ENCODE results near the gene CACNA1S.

CACNA1S gene

DNA sequence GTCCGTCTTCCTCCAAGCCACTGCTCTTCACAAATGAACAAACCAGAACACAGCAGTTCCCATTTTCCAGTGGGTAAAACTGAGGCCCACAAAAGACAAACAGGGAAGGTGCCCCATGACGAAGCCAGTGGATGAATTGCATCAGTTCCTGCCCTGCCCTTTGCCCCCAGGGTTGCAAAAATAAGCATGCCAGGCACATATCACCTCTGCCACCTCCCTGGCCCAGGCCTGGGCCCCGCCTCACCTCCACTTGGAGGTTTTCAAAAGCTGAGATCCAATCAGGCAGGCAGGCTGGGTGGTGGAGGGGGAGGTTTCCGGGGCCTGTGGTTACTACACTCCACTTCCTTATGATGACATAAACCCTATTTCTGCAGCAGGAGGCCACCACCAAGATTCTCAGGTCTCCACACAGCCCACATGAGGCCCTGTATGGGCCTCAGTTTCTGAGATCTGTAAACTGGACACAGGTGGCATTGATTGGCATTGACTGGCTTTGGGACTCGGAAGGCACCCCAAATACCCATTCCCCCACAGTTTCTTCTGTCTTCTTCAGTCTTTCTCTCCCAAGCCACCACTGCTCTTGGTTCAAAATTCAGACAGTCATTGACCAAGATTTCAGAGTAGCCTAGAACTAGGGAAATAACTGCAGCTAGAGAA lies 92.8 kb downstream of the CACNA1S start:
- TF ChIP-seq EGR1 (IDR thresholded peaks at IDR 0.05) = no peak
- no peak for TF ChIP-seq EP300 (IDR thresholded peaks at IDR 0.05; ENCODE audit: borderline replicate concordance)
- TF ChIP-seq ZBTB7A (IDR thresholded peaks at IDR 0.05; ENCODE audit: low read depth) = no peak
- no peak for TF ChIP-seq YY1 (IDR thresholded peaks at IDR 0.05; ENCODE audit: low read depth)
- TF ChIP-seq TEAD4 (IDR thresholded peaks at IDR 0.05) = no peak
- peak; percentile 32; the same call in 1 of the 2 replicates for TF ChIP-seq CEBPB (IDR thresholded peaks at IDR 0.05)
- TF ChIP-seq, protein P1, sequence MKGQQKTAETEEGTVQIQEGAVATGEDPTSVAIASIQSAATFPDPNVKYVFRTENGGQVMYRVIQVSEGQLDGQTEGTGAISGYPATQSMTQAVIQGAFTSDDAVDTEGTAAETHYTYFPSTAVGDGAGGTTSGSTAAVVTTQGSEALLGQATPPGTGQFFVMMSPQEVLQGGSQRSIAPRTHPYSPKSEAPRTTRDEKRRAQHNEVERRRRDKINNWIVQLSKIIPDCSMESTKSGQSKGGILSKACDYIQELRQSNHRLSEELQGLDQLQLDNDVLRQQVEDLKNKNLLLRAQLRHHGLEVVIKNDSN (IDR thresholded peaks at IDR 0.05) = no peak
- TF ChIP-seq RAD21 (IDR thresholded peaks at IDR 0.05; ENCODE audit: low read depth) = no peak
- TF ChIP-seq FOXM1 (IDR thresholded peaks at IDR 0.05; ENCODE audit: borderline replicate concordance, low read depth) = 0 out of 2 replicates have a peak, but pooled peaks have one; percentile 24
- TF ChIP-seq TCF12 (IDR thresholded peaks at IDR 0.05; ENCODE audit: low read depth) = no peak
- TF ChIP-seq, protein P2, sequence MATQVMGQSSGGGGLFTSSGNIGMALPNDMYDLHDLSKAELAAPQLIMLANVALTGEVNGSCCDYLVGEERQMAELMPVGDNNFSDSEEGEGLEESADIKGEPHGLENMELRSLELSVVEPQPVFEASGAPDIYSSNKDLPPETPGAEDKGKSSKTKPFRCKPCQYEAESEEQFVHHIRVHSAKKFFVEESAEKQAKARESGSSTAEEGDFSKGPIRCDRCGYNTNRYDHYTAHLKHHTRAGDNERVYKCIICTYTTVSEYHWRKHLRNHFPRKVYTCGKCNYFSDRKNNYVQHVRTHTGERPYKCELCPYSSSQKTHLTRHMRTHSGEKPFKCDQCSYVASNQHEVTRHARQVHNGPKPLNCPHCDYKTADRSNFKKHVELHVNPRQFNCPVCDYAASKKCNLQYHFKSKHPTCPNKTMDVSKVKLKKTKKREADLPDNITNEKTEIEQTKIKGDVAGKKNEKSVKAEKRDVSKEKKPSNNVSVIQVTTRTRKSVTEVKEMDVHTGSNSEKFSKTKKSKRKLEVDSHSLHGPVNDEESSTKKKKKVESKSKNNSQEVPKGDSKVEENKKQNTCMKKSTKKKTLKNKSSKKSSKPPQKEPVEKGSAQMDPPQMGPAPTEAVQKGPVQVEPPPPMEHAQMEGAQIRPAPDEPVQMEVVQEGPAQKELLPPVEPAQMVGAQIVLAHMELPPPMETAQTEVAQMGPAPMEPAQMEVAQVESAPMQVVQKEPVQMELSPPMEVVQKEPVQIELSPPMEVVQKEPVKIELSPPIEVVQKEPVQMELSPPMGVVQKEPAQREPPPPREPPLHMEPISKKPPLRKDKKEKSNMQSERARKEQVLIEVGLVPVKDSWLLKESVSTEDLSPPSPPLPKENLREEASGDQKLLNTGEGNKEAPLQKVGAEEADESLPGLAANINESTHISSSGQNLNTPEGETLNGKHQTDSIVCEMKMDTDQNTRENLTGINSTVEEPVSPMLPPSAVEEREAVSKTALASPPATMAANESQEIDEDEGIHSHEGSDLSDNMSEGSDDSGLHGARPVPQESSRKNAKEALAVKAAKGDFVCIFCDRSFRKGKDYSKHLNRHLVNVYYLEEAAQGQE (IDR thresholded peaks at IDR 0.05; ENCODE audit: low read depth) = no peak
- no peak for TF ChIP-seq CREB1 (IDR thresholded peaks at IDR 0.05; ENCODE audit: low read depth)
- TF ChIP-seq TAF1 (IDR thresholded peaks at IDR 0.05; ENCODE audit: low read depth) = no peak
- TF ChIP-seq NFIC (IDR thresholded peaks at IDR 0.05) = no peak

DNA sequence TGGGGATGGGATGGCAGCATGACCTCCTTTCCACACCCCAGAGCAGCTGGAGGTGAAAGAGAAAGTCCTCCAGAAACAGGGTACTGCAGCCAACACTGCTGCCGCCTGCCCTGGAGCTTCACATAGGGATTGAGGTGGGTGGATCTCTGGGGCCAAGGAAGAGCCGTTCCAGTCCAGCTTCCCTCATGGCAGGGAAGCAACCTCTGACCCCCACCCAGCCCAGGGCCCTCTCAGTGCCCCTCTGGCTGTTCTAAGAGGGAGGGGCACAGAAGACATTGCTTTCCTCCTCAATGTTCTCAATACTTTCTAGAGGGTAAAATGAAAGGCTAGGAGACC lies 94.4 kb downstream of the CACNA1S start:
- no peak for TF ChIP-seq TCF12 (IDR thresholded peaks at IDR 0.05; ENCODE audit: low read depth)
- no peak for TF ChIP-seq RAD21 (IDR thresholded peaks at IDR 0.05; ENCODE audit: low read depth)
- no peak for TF ChIP-seq NFIC (IDR thresholded peaks at IDR 0.05)

DNA sequence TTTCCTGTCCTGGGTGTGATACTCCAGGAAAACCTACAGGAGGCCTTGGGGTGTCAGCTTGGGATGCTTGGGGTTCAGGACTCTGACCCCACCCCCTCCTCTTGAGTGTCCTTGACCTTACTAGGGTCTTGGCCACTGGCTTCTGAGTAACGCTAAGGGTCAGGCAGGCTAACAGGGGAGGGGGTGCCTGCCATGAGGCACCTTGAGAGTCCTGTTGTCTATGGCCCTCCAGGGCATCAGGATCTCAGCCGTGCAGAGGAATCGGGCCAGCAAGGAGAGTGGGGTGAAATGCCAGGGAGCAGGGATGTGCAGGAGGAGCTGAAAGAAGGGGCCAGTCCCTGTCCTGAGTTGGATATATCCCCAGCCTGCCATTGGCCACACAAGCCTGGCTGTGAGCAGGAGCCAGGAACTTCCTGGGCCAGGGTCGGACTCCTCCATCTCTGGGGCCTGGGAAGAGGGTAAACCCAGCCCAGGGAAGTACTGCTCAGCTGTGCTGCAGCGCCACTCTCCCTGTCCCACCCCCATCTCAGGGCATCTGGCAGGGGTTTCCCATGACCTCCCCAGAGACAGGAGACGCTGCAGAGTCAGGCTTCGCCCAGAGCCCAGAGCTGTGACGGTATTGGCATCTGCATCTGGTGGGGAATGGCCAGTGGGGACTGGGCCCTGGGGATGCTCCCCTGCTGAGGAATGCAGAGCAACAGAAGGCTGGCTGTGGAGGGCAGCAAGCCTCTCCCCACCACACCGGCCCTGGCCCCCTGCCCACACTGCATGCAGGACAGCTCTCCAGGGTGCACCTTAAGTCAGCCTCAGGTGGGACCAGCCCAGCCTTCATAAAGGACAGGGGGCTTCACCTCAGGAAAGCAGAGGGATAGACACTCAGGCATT lies 95.0 kb downstream of the CACNA1S start:
- TF ChIP-seq, protein P2 (IDR thresholded peaks at IDR 0.05; ENCODE audit: low read depth) = no peak
- TF ChIP-seq ZBTB7A (IDR thresholded peaks at IDR 0.05; ENCODE audit: low read depth) = no peak
- no peak for TF ChIP-seq TCF12 (IDR thresholded peaks at IDR 0.05; ENCODE audit: low read depth)
- no peak for TF ChIP-seq CEBPB (IDR thresholded peaks at IDR 0.05)

DNA sequence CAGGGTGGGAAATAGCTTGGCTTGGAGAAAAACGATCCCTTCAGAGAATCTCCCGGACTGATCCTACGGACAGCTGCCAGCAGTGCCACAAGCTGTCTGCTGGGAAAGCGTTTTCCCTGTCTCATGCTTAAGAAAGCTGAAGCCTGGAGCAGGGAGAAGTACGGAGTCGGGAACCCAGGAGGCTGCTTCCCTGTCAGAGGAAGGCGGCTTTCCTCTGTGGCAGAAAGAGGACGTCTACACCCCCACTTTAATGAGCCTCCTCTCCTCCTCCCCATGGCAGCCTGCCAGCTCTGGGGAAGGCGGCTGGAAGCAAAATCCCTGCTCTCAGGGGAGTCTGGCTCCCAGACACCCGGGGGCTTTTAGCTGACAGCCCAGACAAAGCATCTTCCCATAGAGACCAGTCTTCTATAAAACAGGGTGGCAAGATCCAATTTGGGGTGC lies 96.0 kb downstream of the CACNA1S start:
- 0 out of 2 replicates have a peak, but pooled peaks have one; percentile 50 for TF ChIP-seq NFIC (IDR thresholded peaks at IDR 0.05)
- no peak for TF ChIP-seq EP300 (IDR thresholded peaks at IDR 0.05; ENCODE audit: borderline replicate concordance)
- TF ChIP-seq, protein P3, sequence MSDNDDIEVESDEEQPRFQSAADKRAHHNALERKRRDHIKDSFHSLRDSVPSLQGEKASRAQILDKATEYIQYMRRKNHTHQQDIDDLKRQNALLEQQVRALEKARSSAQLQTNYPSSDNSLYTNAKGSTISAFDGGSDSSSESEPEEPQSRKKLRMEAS (IDR thresholded peaks at IDR 0.05) = no peak
- TF ChIP-seq CEBPB (IDR thresholded peaks at IDR 0.05) = no peak
- TF ChIP-seq YY1 (IDR thresholded peaks at IDR 0.05; ENCODE audit: low read depth) = no peak
- TF ChIP-seq TAF1 (IDR thresholded peaks at IDR 0.05; ENCODE audit: low read depth) = no peak
- TF ChIP-seq, protein P1 (IDR thresholded peaks at IDR 0.05) = no peak
- TF ChIP-seq EGR1 (IDR thresholded peaks at IDR 0.05) = no peak

DNA sequence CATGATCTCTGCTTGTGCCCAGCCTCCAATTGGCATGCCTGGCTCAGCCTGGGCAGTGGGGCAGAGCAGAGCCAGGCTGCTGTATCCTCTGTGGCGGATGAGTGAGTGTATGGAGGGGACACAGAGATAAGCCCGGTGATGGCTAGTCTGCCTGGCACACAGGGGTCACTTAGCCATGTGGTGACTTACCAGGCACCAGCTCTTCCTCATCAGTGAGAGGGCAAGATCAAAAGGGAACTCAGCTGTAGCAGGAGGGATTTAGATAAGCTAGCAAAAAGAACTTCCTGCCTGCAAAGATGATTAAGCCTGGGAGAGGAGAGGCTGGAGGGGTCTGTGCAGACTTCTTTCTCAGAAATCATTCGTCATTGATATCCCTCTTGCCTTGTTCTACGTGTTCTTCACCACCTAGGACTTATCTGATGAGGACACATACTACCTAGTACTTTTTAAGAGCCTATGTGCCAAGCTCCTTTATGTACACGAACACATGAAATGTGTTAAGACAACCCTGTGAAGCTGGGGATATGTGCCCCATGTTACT lies 96.6 kb downstream of the CACNA1S start:
- TF ChIP-seq CREB1 (IDR thresholded peaks at IDR 0.05; ENCODE audit: low read depth) (no peak), RAD21 (IDR thresholded peaks at IDR 0.05; ENCODE audit: low read depth) (no peak), CEBPB (IDR thresholded peaks at IDR 0.05) (no peak), TEAD4 (IDR thresholded peaks at IDR 0.05) (no peak), EGR1 (IDR thresholded peaks at IDR 0.05) (no peak), TCF12 (IDR thresholded peaks at IDR 0.05; ENCODE audit: low read depth) (no peak), FOXM1 (IDR thresholded peaks at IDR 0.05; ENCODE audit: borderline replicate concordance, low read depth) (no peak), ZBTB7A (IDR thresholded peaks at IDR 0.05; ENCODE audit: low read depth) (no peak), YY1 (IDR thresholded peaks at IDR 0.05; ENCODE audit: low read depth) (no peak), NFIC (IDR thresholded peaks at IDR 0.05) (no peak), EP300 (IDR thresholded peaks at IDR 0.05; ENCODE audit: borderline replicate concordance) (no peak), TAF1 (IDR thresholded peaks at IDR 0.05; ENCODE audit: low read depth) (no peak)
- TF ChIP-seq, protein P3 (IDR thresholded peaks at IDR 0.05) = no peak
